H9 (cell line): ENCODE measurements around the gene UTP20. TPM values are rescaled to one million over a fixed set of nuclear protein-coding genes. Genes with fewer than 3 reads are reported as not detected.
"Not testable (repeated sequence)": the region's sequence is repeated elsewhere in the genome, so short reads cannot be mapped to it uniquely, and the experiment has no call there.

Experiments used
- DNase-seq: peaks from one replicate; pipeline ENCODE4 v3.0.0-alpha.2; 2017
- H2AFZ ChIP-seq: one replicate; pipeline ENCODE4 v1.6.1; 2013; ENCODE audit warnings: mild to moderate bottlenecking, low read length, control low read depth, moderate library complexity
- H2AK5ac ChIP-seq: 2 replicates; pipeline ENCODE4 v1.6.1; 2013; ENCODE audit warnings: low read length, control low read depth, mixed read lengths; ENCODE audit not compliant: insufficient read length
- H2BK120ac ChIP-seq: one replicate; pipeline ENCODE4 v1.6.1; 2013; ENCODE audit warnings: low read depth, mild to moderate bottlenecking, low read length, control low read depth, inconsistent platforms; ENCODE audit not compliant: poor library complexity, severe bottlenecking
- H2BK12ac ChIP-seq: 2 replicates; pipeline ENCODE4 v1.6.1; 2013; ENCODE audit warnings: low read length, control low read depth, mixed read lengths, low read depth; ENCODE audit not compliant: insufficient read length
- H2BK15ac ChIP-seq: 2 replicates; pipeline ENCODE4 v1.6.1; 2013; ENCODE audit warnings: low read depth, low read length, control low read depth
- H2BK20ac ChIP-seq: one replicate; pipeline ENCODE4 v1.6.1; 2013; ENCODE audit warnings: low read depth, mild to moderate bottlenecking, low read length, control low read depth, inconsistent platforms; ENCODE audit not compliant: poor library complexity, severe bottlenecking
- H2BK5ac ChIP-seq: 2 replicates; pipeline ENCODE4 v1.6.1; 2013; ENCODE audit warnings: low read length, control low read depth, mixed read lengths; ENCODE audit not compliant: insufficient read length
- H3K14ac ChIP-seq: 2 replicates; pipeline ENCODE4 v1.6.1; 2013; ENCODE audit warnings: low read length, control low read depth; ENCODE audit not compliant: insufficient read depth
- H3K18ac ChIP-seq: 2 replicates; pipeline ENCODE4 v1.6.1; 2013; ENCODE audit warnings: low read depth, mild to moderate bottlenecking, mixed read lengths, low read length, control low read depth; ENCODE audit not compliant: insufficient read length
- H3K23ac ChIP-seq: 2 replicates; pipeline ENCODE4 v1.6.1; 2013; ENCODE audit warnings: low read length, control low read depth, mixed read lengths, low read depth; ENCODE audit not compliant: insufficient read length
- H3K23me2 ChIP-seq: 2 replicates; pipeline ENCODE4 v1.6.1; 2013; ENCODE audit warnings: low read depth, mild to moderate bottlenecking, mixed read lengths, low read length, control low read depth; ENCODE audit not compliant: insufficient read length, poor library complexity, severe bottlenecking
- H3K27ac ChIP-seq: 2 replicates; pipeline ENCODE4 v1.5.1; 2013; ENCODE audit warnings: low read length, control low read depth, mixed read lengths, low read depth; ENCODE audit not compliant: insufficient read length
- H3K27me3 ChIP-seq: 2 replicates; pipeline ENCODE4 v1.6.1; 2013; ENCODE audit warnings: low read length, control low read depth, inconsistent platforms; ENCODE audit not compliant: insufficient read depth
- H3K4ac ChIP-seq: 2 replicates; pipeline ENCODE4 v1.6.1; 2013; ENCODE audit warnings: low read depth, mild to moderate bottlenecking, control low read depth, inconsistent platforms, low read length, moderate library complexity
- H3K4me1 ChIP-seq: 2 replicates; pipeline ENCODE4 v1.6.1; 2013; ENCODE audit warnings: low read length, control low read depth, inconsistent platforms; ENCODE audit not compliant: insufficient read depth
- H3K4me2 ChIP-seq: 2 replicates; pipeline ENCODE4 v1.6.1; 2013; ENCODE audit warnings: low read length, control low read depth, mixed read lengths; ENCODE audit not compliant: insufficient read length, insufficient read depth
- H3K56ac ChIP-seq: 2 replicates; pipeline ENCODE4 v1.6.1; 2013; ENCODE audit warnings: low read depth, mild to moderate bottlenecking, mixed read lengths, low read length, control low read depth; ENCODE audit not compliant: insufficient read length
- H3K79me1 ChIP-seq: 2 replicates; pipeline ENCODE4 v1.6.1; 2013; ENCODE audit warnings: low read depth, mild to moderate bottlenecking, moderate library complexity, low read length, control low read depth, inconsistent platforms; ENCODE audit not compliant: insufficient read depth, poor library complexity, severe bottlenecking
- H3K79me2 ChIP-seq: 2 replicates; pipeline ENCODE4 v1.6.1; 2013; ENCODE audit warnings: low read length, control low read depth, inconsistent platforms; ENCODE audit not compliant: insufficient read depth
- H3K9ac ChIP-seq: 2 replicates; pipeline ENCODE4 v1.6.1; 2013; ENCODE audit warnings: low read length, control low read depth, mixed read lengths; ENCODE audit not compliant: insufficient read length; ENCODE audit errors: extremely low read depth
- H3K9me3 ChIP-seq: one replicate; pipeline ENCODE4 v1.6.1; 2013; ENCODE audit warnings: low read depth, low read length, inconsistent platforms; ENCODE audit not compliant: control insufficient read depth
- H3T11ph ChIP-seq: one replicate; pipeline ENCODE4 v1.6.1; 2013; ENCODE audit warnings: mild to moderate bottlenecking, low read length, control low read depth, inconsistent platforms
- H4K20me1 ChIP-seq: one replicate; pipeline ENCODE4 v1.6.1; 2013; ENCODE audit not compliant: control insufficient read depth, insufficient read length, insufficient read depth
- H4K5ac ChIP-seq: 2 replicates; pipeline ENCODE4 v1.6.1; 2013; ENCODE audit warnings: low read depth, mild to moderate bottlenecking, mixed read lengths, low read length, control low read depth; ENCODE audit not compliant: insufficient read length
- H4K8ac ChIP-seq: replicated peaks from 2 replicates; pipeline ENCODE4 v1.6.1; 2013; ENCODE audit warnings: low read length, control low read depth, mixed read lengths, low read depth; ENCODE audit not compliant: insufficient read length
- H4K91ac ChIP-seq: 2 replicates; pipeline ENCODE4 v1.6.1; 2013; ENCODE audit warnings: low read depth, mild to moderate bottlenecking, moderate library complexity, mixed read lengths, low read length, control low read depth; ENCODE audit not compliant: insufficient read length
- H3K27ac Mint-ChIP-seq, 3 experiments: 2 replicates in 2 of 3; 3 replicates in 1 of 3; pipeline ENCODE4 v1.8.0; 2020 to 2021; ENCODE audit warnings: mixed read lengths in 3 of 3, mild to moderate bottlenecking in 1 of 3, moderate library complexity in 1 of 3
- H3K27me3 Mint-ChIP-seq: 2 replicates; pipeline ENCODE4 v1.8.0; 2021; ENCODE audit warnings: low read depth, mild to moderate bottlenecking, moderate library complexity, mixed read lengths
- H3K36me3 Mint-ChIP-seq, 3 experiments: 2 replicates in 2 of 3; 3 replicates in 1 of 3; pipeline ENCODE4 v1.8.0; 2020 to 2021; ENCODE audit warnings: low read depth in 3 of 3, mixed read lengths in 3 of 3; ENCODE audit not compliant: insufficient read depth in 1 of 3
- H3K4me1 Mint-ChIP-seq, 2 experiments: 2 replicates each; pipeline ENCODE4 v1.8.0; 2020; ENCODE audit warnings: mixed read lengths in 2 of 2
- H3K4me3 Mint-ChIP-seq, 2 experiments: 2 replicates in 1 of 2; 3 replicates in 1 of 2; pipeline ENCODE4 v1.8.0; 2020 to 2021; ENCODE audit warnings: mild to moderate bottlenecking in 2 of 2, mixed read lengths in 2 of 2, moderate library complexity in 1 of 2
- H3K9me3 Mint-ChIP-seq, 2 experiments: 2 replicates in 1 of 2; 3 replicates in 1 of 2; pipeline ENCODE4 v1.8.0; 2020; ENCODE audit warnings: mild to moderate bottlenecking in 2 of 2, mixed read lengths in 2 of 2, moderate library complexity in 1 of 2
- CTCF ChIP-seq: fragments of 200-600 bp; sonication (generic); conservative IDR thresholded peaks from 3 replicates; pipeline ENCODE4 v1.8.0; 2021; ENCODE audit warnings: antibody characterized with exemption, mild to moderate bottlenecking
- WGBS: extraction: QIAGEN DNeasy Blood & Tissue Kit; methylation state at CpG from one replicate; pipeline ENCODE4 v1.1.7; 2013; ENCODE audit warnings: missing lambda C conversion rate, low lambda C conversion rate, mixed read lengths; ENCODE audit not compliant: insufficient read length; ENCODE audit errors: extremely low coverage; 5-methylcytosine and 5-hydroxymethylcytosine counted together
- total RNA-seq: library from RNA; stranded (reverse); gene quantifications from 2 replicates; pipeline ENCODE4 v1.2.1, GENCODE V29; 2021

Gene UTP20
- total RNA-seq, 1 experiment from 2014 or later, result 38.3 TPM

DNA sequence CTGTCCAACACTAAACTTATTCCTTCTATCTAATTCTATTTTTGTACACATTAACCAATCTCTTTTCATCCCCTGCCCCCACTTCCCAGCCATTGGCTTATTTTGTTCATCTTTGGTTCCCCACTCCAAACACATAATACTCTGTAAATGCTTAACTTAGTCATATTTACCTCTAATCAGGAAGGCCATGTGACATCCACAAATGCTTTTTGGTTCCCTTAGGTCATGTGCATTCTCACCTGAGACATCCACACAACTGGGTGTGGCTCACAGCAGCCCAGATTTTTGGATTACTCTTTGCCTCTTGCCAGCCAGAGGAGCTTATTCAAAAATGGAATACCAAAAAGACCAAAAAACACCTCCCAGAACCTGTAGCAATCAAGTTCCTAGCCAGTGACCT is 99.2 kb downstream of the UTP20 start:
- H3T11ph ChIP-seq, result no peak overlapping the region
- H2AK5ac ChIP-seq, result no peak overlapping the region
- Mint-ChIP-seq H3K4me3 (no peak overlapping the region), H3K27me3 (no peaks in the 10 kb centered on the region), H3K9me3 (no peaks in the 10 kb centered on the region), H3K36me3 (peaks cover 36 to 75% (median 66%) of the 10 kb centered on the region in 3 experiments), H3K4me1 (no peaks in the 10 kb centered on the region), H3K27ac (no peak overlapping the region)
- no peaks in the 10 kb centered on the region for H3K27me3 ChIP-seq
- H2BK120ac ChIP-seq, result no peak overlapping the region
- H3K4me2 ChIP-seq, result no peak overlapping the region
- H2BK5ac ChIP-seq, result no peak overlapping the region
- no peaks in the 10 kb centered on the region for H3K79me1 ChIP-seq
- no peaks in the 10 kb centered on the region for H3K9me3 ChIP-seq
- H2BK15ac ChIP-seq, result no peak overlapping the region
- no peaks in the 10 kb centered on the region for H3K23me2 ChIP-seq
- no peak overlapping the region for H3K9ac ChIP-seq
- H4K91ac ChIP-seq, result no peak overlapping the region
- H2BK20ac ChIP-seq, result no peak overlapping the region
- H2BK12ac ChIP-seq, result no peak overlapping the region
- H3K18ac ChIP-seq, result no peak overlapping the region
- H3K4ac ChIP-seq, result no peak overlapping the region
- no peaks in the 10 kb centered on the region for H3K4me1 ChIP-seq
- no peak overlapping the region for H3K56ac ChIP-seq
- no peak overlapping the region for H3K23ac ChIP-seq
- H3K27ac ChIP-seq, result no peak overlapping the region
- no peak overlapping the region for H4K8ac ChIP-seq
- H4K20me1 ChIP-seq, result no peaks in the 10 kb centered on the region
- no peak overlapping the region for H4K5ac ChIP-seq
- H2AFZ ChIP-seq, result no peak overlapping the region
- no peak overlapping the region for H3K14ac ChIP-seq
- H3K79me2 ChIP-seq, result no peaks in the 10 kb centered on the region
- no peak for TF ChIP-seq CTCF
- no peak for DNase-seq

- H2BK5ac ChIP-seq, H2AK5ac ChIP-seq, H2AFZ ChIP-seq, H3K27me3 ChIP-seq, H3K4me1 Mint-ChIP-seq, H3K14ac ChIP-seq, H3K9ac ChIP-seq, H4K5ac ChIP-seq, DNase-seq, H2BK20ac ChIP-seq, H3K27ac ChIP-seq, H3K23ac ChIP-seq, H3K18ac ChIP-seq, H4K20me1 ChIP-seq, H4K8ac ChIP-seq, H3T11ph ChIP-seq, H3K9me3 ChIP-seq, H2BK15ac ChIP-seq, H3K27ac Mint-ChIP-seq, H3K79me1 ChIP-seq, H3K79me2 ChIP-seq, H2BK120ac ChIP-seq, H3K56ac ChIP-seq, H3K4me1 ChIP-seq, H3K23me2 ChIP-seq, H3K9me3 Mint-ChIP-seq, H2BK12ac ChIP-seq, H3K4me3 Mint-ChIP-seq, H3K4ac ChIP-seq, H3K4me2 ChIP-seq, H4K91ac ChIP-seq, H3K27me3 Mint-ChIP-seq: not testable (repeated sequence)
- no CpG with 5 or more reads among the region's 3 CpGs for WGBS
- peaks cover 36 to 64% (median 62%) of the 10 kb centered on the region in 3 experiments for H3K36me3 Mint-ChIP-seq
These were observed 111.3 kb downstream of the UTP20 start for GRCh38 chr12:101391181-101391580.
